ENCODE results near the gene NOP9.

The NOP9 gene

GRCh38 chr14:24285351-24285750, 14.3 kb upstream of the NOP9 start:
- ATAC-seq = no peak
- no peak for TF ChIP-seq ZNF565 (CRISPR knock-in tag; conservative IDR thresholded peaks at IDR 0.05; ENCODE audit: low read depth)
- no peak for TF ChIP-seq OSR1 (CRISPR knock-in tag; IDR thresholded peaks at IDR 0.05)
- TF ChIP-seq CSDC2 (CRISPR knock-in tag; IDR thresholded peaks at IDR 0.05) = no peak
- TF ChIP-seq ESRRG (CRISPR knock-in tag; IDR thresholded peaks at IDR 0.05) = no peak
- no peak for TF ChIP-seq ZFP3 (CRISPR knock-in tag; IDR thresholded peaks at IDR 0.05)
- TF ChIP-seq, protein P1, sequence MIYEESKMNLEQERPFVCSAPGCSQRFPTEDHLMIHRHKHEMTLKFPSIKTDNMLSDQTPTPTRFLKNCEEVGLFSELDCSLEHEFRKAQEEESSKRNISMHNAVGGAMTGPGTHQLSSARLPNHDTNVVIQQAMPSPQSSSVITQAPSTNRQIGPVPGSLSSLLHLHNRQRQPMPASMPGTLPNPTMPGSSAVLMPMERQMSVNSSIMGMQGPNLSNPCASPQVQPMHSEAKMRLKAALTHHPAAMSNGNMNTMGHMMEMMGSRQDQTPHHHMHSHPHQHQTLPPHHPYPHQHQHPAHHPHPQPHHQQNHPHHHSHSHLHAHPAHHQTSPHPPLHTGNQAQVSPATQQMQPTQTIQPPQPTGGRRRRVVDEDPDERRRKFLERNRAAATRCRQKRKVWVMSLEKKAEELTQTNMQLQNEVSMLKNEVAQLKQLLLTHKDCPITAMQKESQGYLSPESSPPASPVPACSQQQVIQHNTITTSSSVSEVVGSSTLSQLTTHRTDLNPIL (CRISPR knock-in tag; IDR thresholded peaks at IDR 0.05; ENCODE audit: low read depth) = no peak
- no peak for TF ChIP-seq TOX (CRISPR knock-in tag; IDR thresholded peaks at IDR 0.05; ENCODE audit: borderline replicate concordance)
- TF ChIP-seq PPARA (CRISPR knock-in tag; IDR thresholded peaks at IDR 0.05; ENCODE audit: borderline replicate concordance) = no peak
- no peak for TF ChIP-seq BACH2 (CRISPR knock-in tag; IDR thresholded peaks at IDR 0.05; ENCODE audit: borderline replicate concordance)
- no peak for TF ChIP-seq CSRNP3 (CRISPR knock-in tag; IDR thresholded peaks at IDR 0.05)
- TF ChIP-seq ZNF8 (CRISPR knock-in tag; IDR thresholded peaks at IDR 0.05) = no peak
- TF ChIP-seq, protein P2, sequence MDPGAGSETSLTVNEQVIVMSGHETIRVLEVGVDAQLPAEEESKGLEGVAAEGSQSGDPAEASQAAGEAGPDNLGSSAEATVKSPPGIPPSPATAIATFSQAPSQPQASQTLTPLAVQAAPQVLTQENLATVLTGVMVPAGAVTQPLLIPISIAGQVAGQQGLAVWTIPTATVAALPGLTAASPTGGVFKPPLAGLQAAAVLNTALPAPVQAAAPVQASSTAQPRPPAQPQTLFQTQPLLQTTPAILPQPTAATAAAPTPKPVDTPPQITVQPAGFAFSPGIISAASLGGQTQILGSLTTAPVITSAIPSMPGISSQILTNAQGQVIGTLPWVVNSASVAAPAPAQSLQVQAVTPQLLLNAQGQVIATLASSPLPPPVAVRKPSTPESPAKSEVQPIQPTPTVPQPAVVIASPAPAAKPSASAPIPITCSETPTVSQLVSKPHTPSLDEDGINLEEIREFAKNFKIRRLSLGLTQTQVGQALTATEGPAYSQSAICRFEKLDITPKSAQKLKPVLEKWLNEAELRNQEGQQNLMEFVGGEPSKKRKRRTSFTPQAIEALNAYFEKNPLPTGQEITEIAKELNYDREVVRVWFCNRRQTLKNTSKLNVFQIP (CRISPR knock-in tag; IDR thresholded peaks at IDR 0.05; ENCODE audit: borderline replicate concordance, low read depth) = no peak
- no peak for TF ChIP-seq ZFP30 (CRISPR knock-in tag; IDR thresholded peaks at IDR 0.05)

DNA sequence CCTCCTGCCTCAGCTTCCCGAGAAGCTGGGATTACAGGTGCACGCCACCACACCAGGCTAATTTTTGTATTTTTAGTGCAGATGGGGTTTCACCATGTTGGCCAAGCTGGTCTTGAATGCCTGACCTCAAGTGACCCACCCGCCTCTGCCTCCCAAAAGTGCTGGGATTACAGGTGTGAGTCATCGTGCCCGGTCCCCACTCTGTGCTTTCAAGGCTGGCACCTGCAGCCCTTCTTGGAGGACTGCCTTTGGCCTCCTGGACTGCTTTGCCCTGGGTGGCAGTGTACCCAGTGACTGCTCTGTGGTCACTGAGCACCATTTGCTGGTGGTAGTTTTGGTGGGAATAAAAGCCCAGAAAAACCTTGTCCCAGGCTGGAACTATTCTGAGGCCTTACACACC, 12.7 kb upstream of the NOP9 start:
- ATAC-seq = no peak
- TF ChIP-seq ZNF8 (CRISPR knock-in tag; IDR thresholded peaks at IDR 0.05) (no peak), CSRNP3 (CRISPR knock-in tag; IDR thresholded peaks at IDR 0.05) (no peak), CSDC2 (CRISPR knock-in tag; IDR thresholded peaks at IDR 0.05) (no peak), OSR1 (CRISPR knock-in tag; IDR thresholded peaks at IDR 0.05) (no peak), ZFP30 (CRISPR knock-in tag; IDR thresholded peaks at IDR 0.05) (no peak), ZC3H10 (CRISPR knock-in tag; IDR thresholded peaks at IDR 0.05) (no peak), SNAI2 (CRISPR knock-in tag; IDR thresholded peaks at IDR 0.05) (no peak), ESRRG (CRISPR knock-in tag; IDR thresholded peaks at IDR 0.05) (no peak), ZNF70 (CRISPR knock-in tag; IDR thresholded peaks at IDR 0.05) (no peak), PATZ1 (CRISPR knock-in tag; IDR thresholded peaks at IDR 0.05; ENCODE audit: borderline replicate concordance) (no peak), PPARA (CRISPR knock-in tag; IDR thresholded peaks at IDR 0.05; ENCODE audit: borderline replicate concordance) (no peak), TOX (CRISPR knock-in tag; IDR thresholded peaks at IDR 0.05; ENCODE audit: borderline replicate concordance) (no peak), TCF4 (CRISPR knock-in tag; IDR thresholded peaks at IDR 0.05; ENCODE audit: borderline replicate concordance) (no peak), ZNF565 (CRISPR knock-in tag; conservative IDR thresholded peaks at IDR 0.05; ENCODE audit: low read depth) (no peak), ARNTL (CRISPR knock-in tag; IDR thresholded peaks at IDR 0.05; ENCODE audit: borderline replicate concordance, low read depth) (no peak), RARB (CRISPR knock-in tag; IDR thresholded peaks at IDR 0.05) (no peak), ZFP3 (CRISPR knock-in tag; IDR thresholded peaks at IDR 0.05) (no peak)
- TF ChIP-seq, protein P3, sequence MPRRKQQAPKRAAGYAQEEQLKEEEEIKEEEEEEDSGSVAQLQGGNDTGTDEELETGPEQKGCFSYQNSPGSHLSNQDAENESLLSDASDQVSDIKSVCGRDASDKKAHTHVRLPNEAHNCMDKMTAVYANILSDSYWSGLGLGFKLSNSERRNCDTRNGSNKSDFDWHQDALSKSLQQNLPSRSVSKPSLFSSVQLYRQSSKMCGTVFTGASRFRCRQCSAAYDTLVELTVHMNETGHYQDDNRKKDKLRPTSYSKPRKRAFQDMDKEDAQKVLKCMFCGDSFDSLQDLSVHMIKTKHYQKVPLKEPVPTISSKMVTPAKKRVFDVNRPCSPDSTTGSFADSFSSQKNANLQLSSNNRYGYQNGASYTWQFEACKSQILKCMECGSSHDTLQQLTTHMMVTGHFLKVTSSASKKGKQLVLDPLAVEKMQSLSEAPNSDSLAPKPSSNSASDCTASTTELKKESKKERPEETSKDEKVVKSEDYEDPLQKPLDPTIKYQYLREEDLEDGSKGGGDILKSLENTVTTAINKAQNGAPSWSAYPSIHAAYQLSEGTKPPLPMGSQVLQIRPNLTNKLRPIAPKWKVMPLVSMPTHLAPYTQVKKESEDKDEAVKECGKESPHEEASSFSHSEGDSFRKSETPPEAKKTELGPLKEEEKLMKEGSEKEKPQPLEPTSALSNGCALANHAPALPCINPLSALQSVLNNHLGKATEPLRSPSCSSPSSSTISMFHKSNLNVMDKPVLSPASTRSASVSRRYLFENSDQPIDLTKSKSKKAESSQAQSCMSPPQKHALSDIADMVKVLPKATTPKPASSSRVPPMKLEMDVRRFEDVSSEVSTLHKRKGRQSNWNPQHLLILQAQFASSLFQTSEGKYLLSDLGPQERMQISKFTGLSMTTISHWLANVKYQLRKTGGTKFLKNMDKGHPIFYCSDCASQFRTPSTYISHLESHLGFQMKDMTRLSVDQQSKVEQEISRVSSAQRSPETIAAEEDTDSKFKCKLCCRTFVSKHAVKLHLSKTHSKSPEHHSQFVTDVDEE (CRISPR knock-in tag; IDR thresholded peaks at IDR 0.05) = no peak
- TF ChIP-seq, protein P2 (CRISPR knock-in tag; IDR thresholded peaks at IDR 0.05; ENCODE audit: borderline replicate concordance, low read depth) = no peak
- TF ChIP-seq, protein P1 (CRISPR knock-in tag; IDR thresholded peaks at IDR 0.05; ENCODE audit: low read depth) = no peak

Measured in SK-N-SH treated with all-trans-retinoic acid at 6 μM for 48 hours (cell line).